A549 (cell line): ENCODE results near the gene P2RY1. TPM values are rescaled to one million over a fixed set of nuclear protein-coding genes. Genes with fewer than 3 reads are reported as not detected.

Source experiments
- ATAC-seq, 2 experiments: fragments of 200-7000 bp in 1 of 2; fragments of >200 bp in 1 of 2; cut with Nextera tagmentation in 1 of 2; cut with Tn5 transposase in 1 of 2; 3 replicates each; pipeline versions ENCODE4 v1.8.0 to v1.9.1; 2018 to 2020; ENCODE audit warnings: mild to moderate bottlenecking in 1 of 2, moderate library complexity in 1 of 2
- CTCF ChIA-PET: fragments of 300-600 bp; sonication (Branson Sonifier 250); formaldehyde crosslinking; extraction: SDS; loops from one replicate; lab custom pipeline; 2021; ENCODE audit warnings: antibody characterized with exemption, inconsistent platforms; lab: Yijun Ruan, JAX
- POLR2A ChIA-PET: fragments of 350-600 bp; formaldehyde crosslinking; extraction: SDS; loops from one replicate; lab custom pipeline; 2021; ENCODE audit warnings: antibody characterized with exemption, inconsistent platforms; lab: Yijun Ruan, JAX
- DNase-seq, 2 experiments: peaks; one replicate each; pipeline versions ENCODE4 v3.0.0 to v3.0.0-alpha.2; 2011 to 2016; ENCODE audit warnings: low read depth in 1 of 2, low spot score in 1 of 2
- FAIRE-seq: peaks from 2 replicates; lab custom pipeline; 2011; peaks lifted over from hg19 to GRCh38; lab: Jason Lieb, UNC
- H3K27ac ChIP-seq, 2 experiments: fragments of >200 bp; sonication (Bioruptor Twin); formaldehyde crosslinking; 3 replicates each; pipeline ENCODE4 v1.5.1; 2016 to 2017
- H3K4me1 ChIP-seq: fragments of >200 bp; sonication (Bioruptor Twin); formaldehyde crosslinking; 3 replicates; pipeline ENCODE4 v1.6.1; 2016
- H3K4me2 ChIP-seq: fragments of >200 bp; sonication (Bioruptor Twin); formaldehyde crosslinking; 3 replicates; pipeline ENCODE4 v1.6.1; 2016
- H3K4me3 ChIP-seq: fragments of >200 bp; sonication (Bioruptor Twin); formaldehyde crosslinking; 3 replicates; pipeline ENCODE4 v1.5.1; 2016
- H3K9me3 ChIP-seq: fragments of >200 bp; sonication (Bioruptor Twin); formaldehyde crosslinking; 3 replicates; pipeline ENCODE4 v1.6.1; 2016
- CBX2 ChIP-seq: fragments of 200-600 bp; sonication (generic); IDR thresholded peaks from 2 replicates; pipeline ENCODE4 v1.6.1; 2016; ENCODE audit warnings: low read depth, mild to moderate bottlenecking, borderline replicate concordance
- EHF ChIP-seq: fragments of 250-450 bp; sonication (Bioruptor Pico); IDR thresholded peaks from 2 replicates; pipeline ENCODE4 v1.5.0; 2020; ENCODE audit warnings: mild to moderate bottlenecking
- EP300 ChIP-seq, 2 experiments: fragments of >200 bp; sonication (Bioruptor Twin); formaldehyde crosslinking; IDR thresholded peaks; 2 replicates in 1 of 2; 3 replicates in 1 of 2; pipeline ENCODE4 v1.6.1; 2016 to 2017
- FOSL2 ChIP-seq, 2 experiments: fragments of 450-650 bp in 1 of 2; fragments of >200 bp in 1 of 2; sonication (Bioruptor Twin) in 1 of 2; formaldehyde crosslinking; IDR thresholded peaks; 2 replicates each; pipeline versions ENCODE4 v1.5.0 to v1.6.1; 2016 to 2020; ENCODE audit warnings: mild to moderate bottlenecking in 1 of 2, moderate library complexity in 1 of 2
- GATA3 ChIP-seq: IDR thresholded peaks from 2 replicates; pipeline ENCODE4 v1.6.1; 2012; ENCODE audit warnings: borderline replicate concordance
- HDAC2 ChIP-seq: fragments of 200-600 bp; sonication (generic); IDR thresholded peaks from 2 replicates; pipeline ENCODE4 v1.6.1; 2016
- HOXA7 ChIP-seq: fragments of 250-450 bp; sonication (Bioruptor Pico); IDR thresholded peaks from 2 replicates; pipeline ENCODE4 v1.5.0; 2020; ENCODE audit warnings: mild to moderate bottlenecking, moderate library complexity
- HOXB5 ChIP-seq: fragments of 250-450 bp; sonication (Bioruptor Pico); IDR thresholded peaks from 2 replicates; pipeline ENCODE4 v1.5.0; 2020; ENCODE audit warnings: mild to moderate bottlenecking, moderate library complexity
- JUN ChIP-seq, 2 experiments: fragments of >200 bp; sonication (Bioruptor Twin); formaldehyde crosslinking; IDR thresholded peaks; 2 replicates in 1 of 2; 3 replicates in 1 of 2; pipeline ENCODE4 v1.6.1; 2016 to 2017
- KDM1A ChIP-seq: fragments of 200-600 bp; sonication (generic); IDR thresholded peaks from 2 replicates; pipeline ENCODE4 v1.6.1; 2016; ENCODE audit warnings: low read depth, mild to moderate bottlenecking
- KDM5A ChIP-seq: fragments of 200-600 bp; sonication (generic); IDR thresholded peaks from 2 replicates; pipeline ENCODE4 v1.6.1; 2016; ENCODE audit warnings: antibody characterized with exemption, mild to moderate bottlenecking
- MAFK ChIP-seq: fragments of 450-650 bp; IDR thresholded peaks from 2 replicates; pipeline ENCODE4 v1.6.1; 2014; ENCODE audit not compliant: partially characterized antibody
- NR3C1 ChIP-seq: fragments of >200 bp; sonication (Bioruptor Twin); formaldehyde crosslinking; IDR thresholded peaks from 3 replicates; pipeline ENCODE4 v1.6.1; 2017
- POLR2A ChIP-seq: IDR thresholded peaks from 2 replicates; pipeline ENCODE4 v1.6.1; 2012; ENCODE audit warnings: mild to moderate bottlenecking, low read length
- RARB ChIP-seq: fragments of 250-450 bp; sonication (Bioruptor Pico); IDR thresholded peaks from 2 replicates; pipeline ENCODE4 v1.8.0; 2021; ENCODE audit warnings: mild to moderate bottlenecking, moderate library complexity
- RNF2 ChIP-seq: fragments of 200-600 bp; sonication (generic); IDR thresholded peaks from 2 replicates; pipeline ENCODE4 v1.6.1; 2016; ENCODE audit warnings: low read depth, mild to moderate bottlenecking, antibody characterized with exemption, moderate library complexity, borderline replicate concordance
- SMC3 ChIP-seq: fragments of >200 bp; sonication (Bioruptor Twin); formaldehyde crosslinking; IDR thresholded peaks from 3 replicates; pipeline ENCODE4 v1.6.1; 2018; ENCODE audit warnings: inconsistent platforms
- SREBF2 ChIP-seq: fragments of 450-650 bp; IDR thresholded peaks from 2 replicates; pipeline ENCODE4 v1.6.1; 2014; ENCODE audit warnings: mild to moderate bottlenecking, moderate library complexity
- TP53 ChIP-seq: fragments of 250-450 bp; sonication (Bioruptor Pico); IDR thresholded peaks from 2 replicates; pipeline ENCODE4 v1.5.0; 2021; ENCODE audit warnings: mild to moderate bottlenecking, moderate library complexity
- ZNF302 ChIP-seq: fragments of 250-450 bp; sonication (Bioruptor Pico); IDR thresholded peaks from 2 replicates; pipeline ENCODE4 v1.9.0; 2021; ENCODE audit warnings: inconsistent platforms, mild to moderate bottlenecking, moderate library complexity
- WGBS: methylation state at CpG from one replicate; pipeline ENCODE4 v1.1.6; 2017; ENCODE audit errors: missing lambda C conversion rate; 5-methylcytosine and 5-hydroxymethylcytosine counted together
- polyA plus RNA-seq, 4 experiments: library from polyadenylated mRNA; depleted of rRNA in 3 of 4; stranded (reverse); fragments of >200 nt; fragmentation: RNase III in 1 of 4; extraction: RNeasy Plus Mini Kit Qiagen cat#74134 plus additional on column Dnase treatment in 1 of 4; gene quantifications; 2 replicates in 3 of 4; 3 replicates in 1 of 4; pipeline ENCODE4 v1.2.3, GENCODE V29; 2011 to 2017
- small RNA-seq, 6 experiments: library from RNA; depleted of rRNA; stranded (forward); fragments of <200 nt; gene quantifications; one replicate each; pipeline ENCODE3, GENCODE V24; 2012
- TF ChIP-seq, protein P1 (sequence below): IDR thresholded peaks from 2 replicates; pipeline ENCODE4 v1.6.1; 2012; ENCODE audit warnings: low read depth, borderline replicate concordance
- TF ChIP-seq, protein P2 (sequence below): IDR thresholded peaks from 2 replicates; pipeline ENCODE4 v1.6.1; 2012
- TF ChIP-seq, protein P3 (sequence below): fragments of >200 bp; sonication (Bioruptor Twin); formaldehyde crosslinking; IDR thresholded peaks from 3 replicates; pipeline ENCODE4 v1.5.1; 2016
- TF ChIP-seq, protein P4 (sequence below): fragments of >200 bp; sonication (Bioruptor Twin); formaldehyde crosslinking; IDR thresholded peaks from 3 replicates; pipeline ENCODE4 v1.6.1; 2016
- TF ChIP-seq, protein P5 (sequence below): IDR thresholded peaks from 2 replicates; pipeline ENCODE4 v1.6.1; 2012

Gene P2RY1
- polyA plus RNA-seq, 2 of the 4 experiments (the other 2 are of a cell fraction), result 0.17 to 0.35 TPM

DNA sequence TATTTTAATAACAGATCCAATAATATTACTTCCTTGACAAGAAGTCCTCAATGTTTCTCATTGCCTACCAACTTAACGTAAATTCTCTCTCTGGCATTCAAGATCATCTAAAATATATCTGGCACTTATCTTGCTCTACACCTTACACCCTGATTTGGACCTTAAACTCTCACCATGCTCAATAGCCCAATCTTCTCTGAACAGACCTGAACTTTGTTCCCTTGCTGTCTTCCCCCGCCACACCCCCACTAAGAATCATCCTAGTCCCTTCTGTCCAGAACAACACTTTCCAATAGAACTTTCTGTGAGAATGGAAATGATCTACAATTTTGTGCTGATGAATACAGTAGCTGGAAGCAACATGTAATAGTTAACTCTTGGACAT, 44.9 kb downstream of the P2RY1 start:
- no peaks in the 10 kb centered on the region for H3K4me1 ChIP-seq

DNA sequence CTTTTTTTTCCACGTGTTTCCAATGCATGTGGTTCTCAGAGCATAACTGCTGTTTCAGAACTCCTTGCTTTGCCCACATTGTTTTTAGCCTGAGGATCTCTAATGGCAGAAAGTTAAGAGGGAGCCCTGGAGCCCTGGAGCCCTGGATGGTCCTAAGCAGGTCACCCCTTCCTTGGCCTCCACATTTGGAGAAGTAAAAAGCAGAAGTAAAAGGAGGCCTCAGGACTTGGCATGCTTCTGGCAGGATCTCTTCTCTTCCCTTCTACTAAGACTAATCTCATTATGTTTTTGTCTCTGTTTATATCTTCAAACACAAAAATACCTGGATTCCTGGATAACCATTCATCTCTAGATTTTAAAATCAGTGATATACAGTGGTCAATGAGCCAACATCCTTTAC, 50.1 kb downstream of the P2RY1 start:
- ATAC-seq, result no peak
- FAIRE-seq, result no peak
- TF ChIP-seq, protein P1, sequence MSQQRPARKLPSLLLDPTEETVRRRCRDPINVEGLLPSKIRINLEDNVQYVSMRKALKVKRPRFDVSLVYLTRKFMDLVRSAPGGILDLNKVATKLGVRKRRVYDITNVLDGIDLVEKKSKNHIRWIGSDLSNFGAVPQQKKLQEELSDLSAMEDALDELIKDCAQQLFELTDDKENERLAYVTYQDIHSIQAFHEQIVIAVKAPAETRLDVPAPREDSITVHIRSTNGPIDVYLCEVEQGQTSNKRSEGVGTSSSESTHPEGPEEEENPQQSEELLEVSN, result no peak
- no peak for TF ChIP-seq HOXA7 (CRISPR knock-in tag)
- TF ChIP-seq, protein P2, sequence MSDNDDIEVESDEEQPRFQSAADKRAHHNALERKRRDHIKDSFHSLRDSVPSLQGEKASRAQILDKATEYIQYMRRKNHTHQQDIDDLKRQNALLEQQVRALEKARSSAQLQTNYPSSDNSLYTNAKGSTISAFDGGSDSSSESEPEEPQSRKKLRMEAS, result no peak
- TF ChIP-seq, protein P3, sequence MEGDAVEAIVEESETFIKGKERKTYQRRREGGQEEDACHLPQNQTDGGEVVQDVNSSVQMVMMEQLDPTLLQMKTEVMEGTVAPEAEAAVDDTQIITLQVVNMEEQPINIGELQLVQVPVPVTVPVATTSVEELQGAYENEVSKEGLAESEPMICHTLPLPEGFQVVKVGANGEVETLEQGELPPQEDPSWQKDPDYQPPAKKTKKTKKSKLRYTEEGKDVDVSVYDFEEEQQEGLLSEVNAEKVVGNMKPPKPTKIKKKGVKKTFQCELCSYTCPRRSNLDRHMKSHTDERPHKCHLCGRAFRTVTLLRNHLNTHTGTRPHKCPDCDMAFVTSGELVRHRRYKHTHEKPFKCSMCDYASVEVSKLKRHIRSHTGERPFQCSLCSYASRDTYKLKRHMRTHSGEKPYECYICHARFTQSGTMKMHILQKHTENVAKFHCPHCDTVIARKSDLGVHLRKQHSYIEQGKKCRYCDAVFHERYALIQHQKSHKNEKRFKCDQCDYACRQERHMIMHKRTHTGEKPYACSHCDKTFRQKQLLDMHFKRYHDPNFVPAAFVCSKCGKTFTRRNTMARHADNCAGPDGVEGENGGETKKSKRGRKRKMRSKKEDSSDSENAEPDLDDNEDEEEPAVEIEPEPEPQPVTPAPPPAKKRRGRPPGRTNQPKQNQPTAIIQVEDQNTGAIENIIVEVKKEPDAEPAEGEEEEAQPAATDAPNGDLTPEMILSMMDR, result no peak
- TF ChIP-seq HOXB5 (CRISPR knock-in tag), result no peak
- no peak for TF ChIP-seq JUN (IDR thresholded peaks at IDR 0.05)
- TF ChIP-seq ZNF302 (CRISPR knock-in tag), result no peak
- no peak for TF ChIP-seq GATA3
- no peak for TF ChIP-seq POLR2A
- TF ChIP-seq HDAC2, result no peak
- no peak for TF ChIP-seq EHF (CRISPR knock-in tag)
- no peak for TF ChIP-seq NR3C1
- no peak for TF ChIP-seq MAFK
- TF ChIP-seq FOSL2 (IDR thresholded peaks at IDR 0.05), result no peak
- no peak for TF ChIP-seq FOSL2 (CRISPR knock-in tag; IDR thresholded peaks at IDR 0.05)
- no peak for TF ChIP-seq EP300 (IDR thresholded peaks at IDR 0.05)
- TF ChIP-seq CBX2, result no peak
- no peak for TF ChIP-seq SREBF2
- whole genome bisulfite sequencing, result 42% methylated on average over 1 of the region's 1 CpG
- POLR2A ChIA-PET, result no interaction called here
- H3K4me2 ChIP-seq, result no peak overlapping the region
- DNase-seq, result no peak
- no peak overlapping the region for H3K4me3 ChIP-seq
- H3K4me1 ChIP-seq, result no peaks in the 10 kb centered on the region
- no peaks in the 10 kb centered on the region for H3K9me3 ChIP-seq
- H3K27ac ChIP-seq, result no peak overlapping the region
- CTCF ChIA-PET, result interaction anchor here (0.6 kb wide), 1 partner anchor 904 kb away, joined by 4 read pairs; no protein-coding TSS in a partner anchor

More for the DNA sequence above, 44.9 kb downstream of the P2RY1 start:
- no peak for FAIRE-seq
- POLR2A ChIA-PET, result no interaction called here
- 68% methylated on average over 2 of the region's 2 CpGs for WGBS
- CTCF ChIA-PET, result no interaction called here
- Histone ChIP-seq H3K9me3 (no peaks in the 10 kb centered on the region), H3K4me2 (no peak overlapping the region), H3K4me3 (no peak overlapping the region), H3K27ac (no peak overlapping the region)
- DNase-seq, result no peak
- no peak for ATAC-seq
- TF ChIP-seq, protein P4, sequence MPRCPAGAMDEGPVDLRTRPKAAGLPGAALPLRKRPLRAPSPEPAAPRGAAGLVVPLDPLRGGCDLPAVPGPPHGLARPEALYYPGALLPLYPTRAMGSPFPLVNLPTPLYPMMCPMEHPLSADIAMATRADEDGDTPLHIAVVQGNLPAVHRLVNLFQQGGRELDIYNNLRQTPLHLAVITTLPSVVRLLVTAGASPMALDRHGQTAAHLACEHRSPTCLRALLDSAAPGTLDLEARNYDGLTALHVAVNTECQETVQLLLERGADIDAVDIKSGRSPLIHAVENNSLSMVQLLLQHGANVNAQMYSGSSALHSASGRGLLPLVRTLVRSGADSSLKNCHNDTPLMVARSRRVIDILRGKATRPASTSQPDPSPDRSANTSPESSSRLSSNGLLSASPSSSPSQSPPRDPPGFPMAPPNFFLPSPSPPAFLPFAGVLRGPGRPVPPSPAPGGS, result no peak
- TF ChIP-seq RARB (no peak), SMC3 (no peak), KDM1A (no peak), MAFK (no peak), EP300 (IDR thresholded peaks at IDR 0.05) (no peak), KDM5A (no peak), HDAC2 (no peak), TP53 (no peak), HOXA7 (CRISPR knock-in tag) (no peak), RNF2 (no peak)
- TF ChIP-seq, protein P5, sequence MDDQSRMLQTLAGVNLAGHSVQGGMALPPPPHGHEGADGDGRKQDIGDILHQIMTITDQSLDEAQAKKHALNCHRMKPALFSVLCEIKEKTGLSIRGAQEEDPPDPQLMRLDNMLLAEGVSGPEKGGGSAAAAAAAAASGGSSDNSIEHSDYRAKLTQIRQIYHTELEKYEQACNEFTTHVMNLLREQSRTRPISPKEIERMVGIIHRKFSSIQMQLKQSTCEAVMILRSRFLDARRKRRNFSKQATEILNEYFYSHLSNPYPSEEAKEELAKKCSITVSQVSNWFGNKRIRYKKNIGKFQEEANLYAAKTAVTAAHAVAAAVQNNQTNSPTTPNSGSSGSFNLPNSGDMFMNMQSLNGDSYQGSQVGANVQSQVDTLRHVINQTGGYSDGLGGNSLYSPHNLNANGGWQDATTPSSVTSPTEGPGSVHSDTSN, result no peak

Small RNAs within 50 kb of the gene (small RNA-seq; reads per million reads assigned to genes)
- gene ATP5MGP5, result 0 reads per million in 6 experiments
